Progenitor cell of endocrine pancreas (in vitro differentiated cells): ENCODE measurements around the gene LRMDA. TPM values are rescaled to one million over a fixed set of nuclear protein-coding genes. Genes with fewer than 3 reads are reported as not detected.

ENCODE experiments used
- DNase-seq: peaks from one replicate; pipeline ENCODE4 v3.0.0; 2021; ENCODE audit warnings: low spot score; ENCODE audit not compliant: unreplicated experiment
- H3K27ac Mint-ChIP-seq: 2 replicates; pipeline ENCODE4 v1.8.0; 2021; ENCODE audit warnings: mild to moderate bottlenecking, moderate library complexity, mixed read lengths
- H3K27me3 Mint-ChIP-seq: 2 replicates; pipeline ENCODE4 v1.8.0; 2021; ENCODE audit warnings: mixed read lengths
- H3K36me3 Mint-ChIP-seq: 2 replicates; pipeline ENCODE4 v1.8.0; 2022; ENCODE audit warnings: mixed read lengths; ENCODE audit not compliant: insufficient read depth
- H3K4me1 Mint-ChIP-seq: 2 replicates; pipeline ENCODE4 v1.8.0; 2021; ENCODE audit warnings: low read depth, mixed read lengths
- H3K4me3 Mint-ChIP-seq: 2 replicates; pipeline ENCODE4 v1.8.0; 2021; ENCODE audit warnings: low read depth, mild to moderate bottlenecking, moderate library complexity, mixed read lengths
- H3K9me3 Mint-ChIP-seq: 2 replicates; pipeline ENCODE4 v1.8.0; 2021; ENCODE audit warnings: low read depth, mixed read lengths
- CTCF ChIP-seq: fragments of 200-600 bp; sonication (generic); IDR thresholded peaks from one replicate; pipeline ENCODE4 v1.5.0; 2021; ENCODE audit warnings: antibody characterized with exemption, mild to moderate bottlenecking; ENCODE audit not compliant: unreplicated experiment
- total RNA-seq: library from RNA; stranded (reverse); gene quantifications from 2 replicates; pipeline ENCODE4 v1.2.1, GENCODE V29; 2021

LRMDA gene
- total RNA-seq, 1 donor from 2014 or later, result 6.5 TPM

DNA sequence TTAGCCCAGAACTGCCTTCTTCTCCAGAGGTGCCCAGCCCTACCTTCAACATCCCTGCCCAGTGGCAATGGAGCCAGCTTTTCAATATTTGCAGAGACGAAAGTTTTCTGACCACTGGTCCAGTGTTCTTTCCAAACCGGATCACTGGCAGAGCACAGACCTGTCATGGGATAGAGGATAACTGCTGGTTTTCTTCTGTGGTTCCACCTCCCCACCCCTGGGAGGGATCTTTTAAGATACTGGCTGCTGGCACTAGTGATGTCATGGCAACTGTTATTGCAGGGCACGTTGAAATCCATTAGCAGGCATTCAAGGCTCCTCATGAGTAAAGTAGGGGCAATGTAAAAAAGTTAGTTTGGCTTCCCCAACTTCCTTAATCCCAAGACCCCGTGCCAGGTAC is 387.1 kb downstream of the LRMDA start:
- DNase-seq, result no peak
- TF ChIP-seq CTCF, result no peak
- H3K36me3 Mint-ChIP-seq, result peaks cover 2% of the 10 kb centered on the region
- peaks cover 72% of the 10 kb centered on the region for H3K27me3 Mint-ChIP-seq
- H3K4me3 Mint-ChIP-seq, result no peak overlapping the region
- no peak overlapping the region for H3K27ac Mint-ChIP-seq
- peaks cover 11% of the 10 kb centered on the region for H3K9me3 Mint-ChIP-seq
- H3K4me1 Mint-ChIP-seq, result peaks cover 6% of the 10 kb centered on the region

- Mint-ChIP-seq H3K9me3 (peaks cover 11% of the 10 kb centered on the region), H3K27me3 (peaks cover 61% of the 10 kb centered on the region), H3K4me1 (no peaks in the 10 kb centered on the region), H3K27ac (no peak overlapping the region), H3K4me3 (no peak overlapping the region), H3K36me3 (peaks cover 2% of the 10 kb centered on the region)
- no peak for DNase-seq
- no peak for TF ChIP-seq CTCF
These were observed 393.8 kb downstream of the LRMDA start for GRCh38 chr10:75825235-75825634.

GRCh38 chr10:75825661-75826060 is 394.2 kb downstream of the LRMDA start:
- H3K27me3 Mint-ChIP-seq, result peaks cover 57% of the 10 kb centered on the region
- H3K9me3 Mint-ChIP-seq, result peaks cover 11% of the 10 kb centered on the region
- H3K4me1 Mint-ChIP-seq, result no peaks in the 10 kb centered on the region
- peaks cover 2% of the 10 kb centered on the region for H3K36me3 Mint-ChIP-seq
- no peak overlapping the region for H3K27ac Mint-ChIP-seq
- no peak for DNase-seq
- no peak overlapping the region for H3K4me3 Mint-ChIP-seq
- TF ChIP-seq CTCF, result no peak

DNA sequence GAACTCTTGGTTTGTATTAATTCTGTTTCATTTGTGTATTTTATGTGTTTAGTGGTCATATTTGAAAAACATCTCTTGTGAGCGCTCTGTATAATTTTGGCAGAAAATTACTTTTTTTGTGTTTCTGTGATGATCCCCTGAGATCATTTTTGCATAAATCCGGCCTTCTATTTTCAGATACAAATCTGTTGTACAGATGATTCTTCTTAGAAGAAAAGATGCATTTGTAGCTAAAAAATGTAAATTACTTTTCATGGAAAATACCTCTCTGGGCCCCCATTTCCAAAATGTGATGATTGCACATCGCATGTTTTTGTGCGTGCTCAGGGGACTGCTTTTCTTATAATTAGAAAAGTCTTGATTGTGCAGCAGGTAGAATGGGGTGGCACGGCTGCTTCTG is 395.4 kb downstream of the LRMDA start:
- Mint-ChIP-seq H3K27ac (no peak overlapping the region), H3K27me3 (peaks cover 49% of the 10 kb centered on the region)

GRCh38 chr10:75827587-75828021 is 396.2 kb downstream of the LRMDA start:
- TF ChIP-seq CTCF, result no peak
- no peak for DNase-seq

More for the DNA sequence above, 395.4 kb downstream of the LRMDA start:
- Mint-ChIP-seq H3K36me3 (peaks cover 2% of the 10 kb centered on the region), H3K4me1 (no peaks in the 10 kb centered on the region), H3K9me3 (peaks cover 9% of the 10 kb centered on the region), H3K4me3 (no peak overlapping the region)
- no peak for DNase-seq
- no peak for TF ChIP-seq CTCF

More at GRCh38 chr10:75827587-75828021, 396.2 kb downstream of the LRMDA start:
- peaks cover 13% of the 10 kb centered on the region for H3K9me3 Mint-ChIP-seq
- H3K4me3 Mint-ChIP-seq, result no peak overlapping the region
- H3K4me1 Mint-ChIP-seq, result no peaks in the 10 kb centered on the region
- H3K27me3 Mint-ChIP-seq, result peaks cover 52% of the 10 kb centered on the region
- H3K27ac Mint-ChIP-seq, result no peak overlapping the region
- peaks cover 4% of the 10 kb centered on the region for H3K36me3 Mint-ChIP-seq
